ENCODE data around the gene GAB2. TPM values are rescaled to one million over a fixed set of nuclear protein-coding genes. Genes with fewer than 3 reads are reported as not detected.
A peak's percentile ranks its signal among the peaks of the same experiment; 100 is the strongest.

GAB2 gene
- 3.3 and 4.3 TPM in 2 replicates for total RNA-seq (2021)
- long read RNA-seq, partial matches to known transcripts = 0 of 3 reads
- long read RNA-seq, other reads (novel, unspliced or antisense) = 2 of 3 reads

- peak; percentile 64 for DNase-seq
- no peak within 1 kb of the TSS for H2BK120ac ChIP-seq (ENCODE audit: low read depth, low read length, poor library complexity, severe bottlenecking)
- no peak within 1 kb of the TSS for H3T11ph ChIP-seq (ENCODE audit: low read length)
- H3K36me3 Mint-ChIP-seq (ENCODE audit: insufficient read depth in 1 of 3, low read depth in 3 of 3) = no peaks in the 10 kb centered on the region
- no CpG with 5 or more reads among the region's 93 CpGs for WGBS (ENCODE audit: extremely low coverage, insufficient read length, low lambda C conversion rate)
- no peaks in the 10 kb centered on the region for H3K79me1 ChIP-seq (ENCODE audit: insufficient read depth, low read depth, low read length, poor library complexity, severe bottlenecking)
- no peak within 1 kb of the TSS for H4K91ac ChIP-seq (ENCODE audit: insufficient read length, low read depth, low read length)
- no peak within 1 kb of the TSS for H2AFZ ChIP-seq (ENCODE audit: low read length)
- H3K18ac ChIP-seq (ENCODE audit: insufficient read length, low read depth, low read length) = no peak within 1 kb of the TSS
- H2BK20ac ChIP-seq (ENCODE audit: low read depth, low read length, poor library complexity, severe bottlenecking) = no peak within 1 kb of the TSS
- peaks cover 34 to 35% of the 10 kb centered on the region in 2 experiments for H3K4me1 Mint-ChIP-seq
- H3K9me3 Mint-ChIP-seq = no peaks in the 10 kb centered on the region
- H3K23ac ChIP-seq (ENCODE audit: insufficient read length, low read depth, low read length) = no peak within 1 kb of the TSS
- no peak within 1 kb of the TSS for H2BK12ac ChIP-seq (ENCODE audit: insufficient read length, low read depth, low read length)
- H3K27ac ChIP-seq (ENCODE audit: insufficient read length, low read depth, low read length) = no peak within 1 kb of the TSS
- H3K79me2 ChIP-seq (ENCODE audit: insufficient read depth, low read length) = no peaks in the 10 kb centered on the region
- H4K20me1 ChIP-seq (ENCODE audit: control insufficient read depth, insufficient read depth, insufficient read length) = peaks cover 2% of the 10 kb centered on the region
- H3K9ac ChIP-seq (ENCODE audit: extremely low read depth, insufficient read length, low read length) = peak within 1 kb of the TSS; percentile 59
- peak within 1 kb of the TSS; percentile 4 to 35 (median 9); a peak in 3 of 7 replicates for H3K27ac Mint-ChIP-seq
- H4K5ac ChIP-seq (ENCODE audit: insufficient read length, low read depth, low read length) = no peak within 1 kb of the TSS
- H2AK5ac ChIP-seq (ENCODE audit: insufficient read length, low read length) = no peak within 1 kb of the TSS
- peaks cover 30% of the 10 kb centered on the region for H3K27me3 Mint-ChIP-seq (ENCODE audit: low read depth)
- H3K23me2 ChIP-seq (ENCODE audit: insufficient read length, low read depth, low read length, poor library complexity, severe bottlenecking) = peaks cover 15% of the 10 kb centered on the region
- no peak; the same call in 2 of the 3 replicates for TF ChIP-seq CTCF (conservative IDR thresholded peaks at IDR 0.05)
- H3K9me3 ChIP-seq (ENCODE audit: control insufficient read depth, low read depth, low read length) = no peaks in the 10 kb centered on the region
- no peak within 1 kb of the TSS for H3K56ac ChIP-seq (ENCODE audit: insufficient read length, low read depth, low read length)
- H2BK15ac ChIP-seq (ENCODE audit: low read depth, low read length) = no peak within 1 kb of the TSS
- no peak within 1 kb of the TSS for H3K4ac ChIP-seq (ENCODE audit: low read depth, low read length)
- peak within 1 kb of the TSS; percentile 97 for H3K4me2 ChIP-seq (ENCODE audit: insufficient read depth, insufficient read length, low read length)
- no peak within 1 kb of the TSS for H4K8ac ChIP-seq (replicated peaks; ENCODE audit: insufficient read length, low read depth, low read length)
- H3K4me3 Mint-ChIP-seq = peak within 1 kb of the TSS; percentile 76 to 91
- peaks cover 2% of the 10 kb centered on the region; the same call in 1 of the 2 replicates for H3K4me1 ChIP-seq (ENCODE audit: insufficient read depth, low read length)
- H3K27me3 ChIP-seq (ENCODE audit: insufficient read depth, low read length) = peaks cover 5% of the 10 kb centered on the region
- H3K14ac ChIP-seq (ENCODE audit: insufficient read depth, low read length) = peak within 1 kb of the TSS; percentile 62
- no peak within 1 kb of the TSS for H2BK5ac ChIP-seq (ENCODE audit: insufficient read length, low read length)
These were observed at the start of gene GAB2 for GRCh38 chr11:78417175-78417887. Gene GAB2 (minus strand): TSS chr11:78417820. CDS start chr11:78417720, 100 bp downstream.

Data from H9 (cell line).